Stimulated activated CD8-positive, alpha-beta memory T cell treated with anti-CD3 and anti-CD28 coated beads, Interleukin-12 subunit alpha, Interleukin-12 subunit beta, amount 100 ng/mL, for 24 hours (primary cell): ENCODE results near the gene TREM2.
"Not testable (repeated sequence)": the region's sequence is repeated elsewhere in the genome, so short reads cannot be mapped to it uniquely, and the experiment has no call there.

Experiments used
- DNase-seq: peaks from one replicate; pipeline ENCODE4 v3.0.0-alpha.2; 2020; ENCODE audit errors: extremely low read depth

TREM2 gene

DNA sequence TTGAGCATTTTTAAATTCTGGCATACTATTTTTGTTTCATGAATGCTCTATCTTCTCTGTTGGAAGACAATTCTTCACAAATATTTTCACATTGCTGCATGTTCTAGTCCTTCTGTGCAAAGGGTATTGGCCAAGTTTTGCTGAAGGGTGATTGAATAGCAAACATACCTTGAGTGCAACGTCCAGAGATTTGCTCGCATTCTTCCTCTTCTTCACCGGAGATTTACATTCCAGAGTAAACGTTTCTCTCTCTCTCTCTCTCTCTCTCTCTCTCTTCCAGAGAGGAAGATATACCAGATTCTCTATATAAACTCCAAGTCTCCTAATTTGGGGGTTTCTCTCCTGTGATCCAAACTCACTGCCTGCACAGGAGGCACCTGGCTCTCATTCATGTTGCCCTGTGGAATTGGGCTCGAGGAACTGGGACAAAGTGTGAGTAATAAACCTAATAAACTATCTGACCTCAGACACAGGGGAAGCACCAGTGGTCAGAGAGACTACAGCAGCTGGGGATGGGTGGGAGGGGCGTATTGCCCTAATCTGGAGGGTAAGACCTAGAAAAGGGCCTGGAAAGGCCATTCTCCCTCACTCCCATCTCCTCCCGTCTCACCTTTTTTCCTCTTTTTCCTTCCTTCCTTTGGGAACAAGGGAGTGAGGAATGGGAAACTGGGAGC lies 7.6 kb downstream of the TREM2 start:
- DNase-seq, result no peak

DNA sequence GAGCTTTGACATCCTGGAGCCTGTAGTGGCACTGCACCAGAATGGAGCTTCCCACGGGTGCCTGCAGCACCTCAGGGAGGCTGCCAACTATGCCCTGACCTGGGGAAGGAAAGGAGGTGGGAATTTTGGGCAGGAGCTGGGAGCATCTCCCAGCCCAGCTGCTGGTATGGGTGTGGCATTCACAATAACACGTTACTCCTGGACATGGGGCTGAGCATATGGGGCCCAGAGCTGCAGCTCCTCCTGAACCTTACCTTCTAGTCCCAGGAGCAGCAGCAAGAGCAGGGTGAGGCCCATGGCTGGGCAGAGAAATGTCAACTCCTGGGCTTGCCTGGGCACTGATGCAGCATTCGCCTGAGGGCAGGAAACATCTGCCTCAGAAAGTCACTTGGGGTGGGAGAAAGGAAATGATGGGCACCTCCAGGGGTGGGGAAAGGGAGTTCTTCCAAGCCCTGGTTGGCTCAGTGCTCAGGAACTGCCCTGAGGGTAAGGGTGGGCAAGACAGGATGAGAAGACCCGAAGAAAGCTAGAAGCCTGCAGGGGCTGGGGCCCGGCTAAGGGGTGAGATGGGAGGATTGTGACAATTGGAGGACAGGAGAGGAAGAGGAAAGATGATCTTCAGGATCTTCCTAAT lies 8.8 kb downstream of the TREM2 start, which contains the start of gene TREML1:
Gene TREML1 (minus strand): TSS at position 356 of the 634 bp plus-strand sequence. CDS start 59 bp downstream, at position 297.
- no peak for DNase-seq

GRCh38 chr6:41153451-41153850 lies 9.5 kb downstream of the TREM2 start:
- no peak for DNase-seq

- DNase-seq, result no peak
Observed at GRCh38 chr6:41150671-41151070, 12.2 kb downstream of the TREM2 start.

- no peak for DNase-seq
Observed at GRCh38 chr6:41147917-41148316, 15.0 kb downstream of the TREM2 start.

GRCh38 chr6:41136911-41137310 lies 26.0 kb downstream of the TREM2 start:
- no peak for DNase-seq

- no peak for DNase-seq
Observed at GRCh38 chr6:41135062-41135832, 27.7 kb downstream of the TREM2 start.

- DNase-seq, result no peak
Observed at GRCh38 chr6:41132254-41132653, 30.7 kb downstream of the TREM2 start.

- DNase-seq, result no peak
Observed at GRCh38 chr6:41125282-41125681, 37.6 kb downstream of the TREM2 start.

- DNase-seq, result no peak
Observed at GRCh38 chr6:41122918-41123317, 40.0 kb downstream of the TREM2 start.

DNA sequence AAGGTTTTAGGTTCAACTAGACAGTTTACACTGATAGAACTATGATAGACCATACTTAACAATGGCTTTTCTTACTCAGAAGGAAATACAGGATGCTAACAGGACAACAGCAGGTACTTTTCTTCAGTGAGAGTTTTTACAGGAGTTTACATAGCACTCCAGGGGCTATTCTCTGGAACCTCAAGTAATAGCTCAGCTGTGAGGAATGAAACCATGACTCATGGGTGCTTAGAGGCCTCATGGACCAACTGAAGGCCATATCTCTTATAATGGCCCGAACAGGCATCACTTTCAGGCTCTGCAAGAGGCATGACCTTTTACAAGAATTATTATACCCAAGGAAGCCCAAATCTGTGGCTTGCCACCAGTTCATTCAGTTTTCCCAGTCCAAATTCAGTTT lies 40.5 kb downstream of the TREM2 start:
- no peak for DNase-seq

DNA sequence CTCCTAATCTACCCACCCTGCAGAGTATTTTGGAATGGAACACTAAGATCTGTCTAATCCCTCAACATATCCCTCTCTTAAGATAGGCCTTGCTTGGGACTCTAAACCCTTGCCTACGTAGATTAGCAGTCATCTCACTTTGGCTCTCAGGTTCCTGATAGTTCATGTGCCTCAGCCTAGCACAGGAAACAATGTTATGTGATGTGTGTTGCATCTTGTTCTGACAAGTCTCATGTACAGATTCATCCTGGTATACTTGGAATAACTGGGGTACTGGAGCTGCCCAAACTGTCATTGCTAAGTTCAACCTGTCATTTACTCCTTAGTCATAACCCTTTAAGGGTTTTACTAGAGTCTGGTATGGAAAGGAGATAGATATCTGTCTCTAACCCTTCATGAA lies 42.9 kb downstream of the TREM2 start:
- no peak for DNase-seq

- DNase-seq, result no peak
Observed at GRCh38 chr6:41119508-41119907, 43.4 kb downstream of the TREM2 start.

GRCh38 chr6:41115027-41115426 lies 47.9 kb downstream of the TREM2 start:
- DNase-seq, result not testable (repeated sequence)

GRCh38 chr6:41111017-41111416 lies 51.9 kb downstream of the TREM2 start:
- no peak for DNase-seq
